ENCODE results near the gene ALCAM. TPM values are rescaled to one million over a fixed set of nuclear protein-coding genes. Genes with fewer than 3 reads are reported as not detected.

Gene ALCAM
- total and polyA plus RNA-seq, 4 donors = 35.4 to 154 (median 80.7) TPM

GRCh38 chr3:105511031-105511430 lies 144.3 kb downstream of the ALCAM start:
- Histone ChIP-seq H3K4me3 (ENCODE audit: low read length in 2 of 2) (no peak overlapping the region), H3K27me3 (ENCODE audit: control insufficient read depth in 1 of 2, insufficient read depth in 2 of 2, low read length in 1 of 2) (no peaks in the 10 kb centered on the region), H3K9me3 (ENCODE audit: control insufficient read depth, low read length) (no peaks in the 10 kb centered on the region), H3K36me3 (ENCODE audit: control insufficient read depth in 1 of 2, insufficient read depth in 2 of 2, low read length in 1 of 2) (no peaks in the 10 kb centered on the region), H3K4me1 (ENCODE audit: control insufficient read depth in 1 of 2, insufficient read depth in 2 of 2, low read length in 2 of 2) (peaks cover 1 to 2% of the 10 kb centered on the region in 2 donors), H3K27ac (ENCODE audit: low read depth in 1 of 2, low read length in 2 of 2) (no peak overlapping the region)
- intact Hi-C loops (cut with DNase I) = no loop called here
- DNase-seq = no peak
- no peak for ATAC-seq (ENCODE audit: low FRiP score)

GRCh38 chr3:105512061-105512460 lies 145.4 kb downstream of the ALCAM start:
- Histone ChIP-seq H3K4me3 (ENCODE audit: low read length in 2 of 2) (no peak overlapping the region), H3K36me3 (ENCODE audit: control insufficient read depth in 1 of 2, insufficient read depth in 2 of 2, low read length in 1 of 2) (no peaks in the 10 kb centered on the region), H3K27ac (ENCODE audit: low read depth in 1 of 2, low read length in 2 of 2) (no peak overlapping the region), H3K4me1 (ENCODE audit: control insufficient read depth in 1 of 2, insufficient read depth in 2 of 2, low read length in 2 of 2) (peaks cover 1 to 2% of the 10 kb centered on the region in 2 donors), H3K27me3 (ENCODE audit: control insufficient read depth in 1 of 2, insufficient read depth in 2 of 2, low read length in 1 of 2) (no peaks in the 10 kb centered on the region), H3K9me3 (ENCODE audit: control insufficient read depth, low read length) (no peaks in the 10 kb centered on the region)
- intact Hi-C loops (cut with DNase I) = no loop called here
- DNase-seq (no peak), ATAC-seq (ENCODE audit: low FRiP score) (no peak)
- WGBS, 2 donors = 76 to 88% methylated on average over 1 of the region's 1 CpG

DNA sequence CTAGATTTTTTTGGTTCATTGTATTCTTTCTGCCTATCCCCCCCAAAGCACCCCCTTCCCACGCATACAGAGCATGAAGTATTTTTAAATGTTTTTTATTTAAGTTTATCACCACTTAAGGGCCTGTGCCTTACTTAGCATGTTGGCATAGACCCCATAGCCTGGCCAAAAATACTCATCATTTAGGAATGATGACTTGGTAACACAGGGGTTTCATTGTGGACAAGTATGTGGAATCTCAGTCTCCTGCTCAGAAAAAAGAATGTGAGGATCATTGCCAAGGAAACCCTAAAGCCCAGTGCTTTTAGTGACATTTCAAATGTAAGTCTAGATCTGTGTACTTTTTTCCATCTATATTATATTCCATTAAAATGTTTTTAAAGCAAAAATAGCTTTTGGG lies 146.3 kb downstream of the ALCAM start:
- 35 to 44% methylated on average over 1 of the region's 1 CpG for WGBS, 2 donors

GRCh38 chr3:105513886-105514285 lies 147.2 kb downstream of the ALCAM start:
- Histone ChIP-seq H3K27me3 (ENCODE audit: control insufficient read depth in 1 of 2, insufficient read depth in 2 of 2, low read length in 1 of 2) (no peaks in the 10 kb centered on the region), H3K9me3 (ENCODE audit: control insufficient read depth, low read length) (no peaks in the 10 kb centered on the region), H3K27ac (ENCODE audit: low read depth in 1 of 2, low read length in 2 of 2) (no peak overlapping the region), H3K36me3 (ENCODE audit: control insufficient read depth in 1 of 2, insufficient read depth in 2 of 2, low read length in 1 of 2) (no peaks in the 10 kb centered on the region), H3K4me3 (ENCODE audit: low read length in 2 of 2) (no peak overlapping the region), H3K4me1 (ENCODE audit: control insufficient read depth in 1 of 2, insufficient read depth in 2 of 2, low read length in 2 of 2) (peaks cover 1 to 2% of the 10 kb centered on the region in 2 donors)
- DNase-seq = no peak
- ATAC-seq (ENCODE audit: low FRiP score) = no peak
- intact Hi-C loops (cut with DNase I) = no loop called here
- 93 to 98% methylated on average over 2 of the region's 2 CpGs for WGBS, 2 donors

More for the DNA sequence above, 146.3 kb downstream of the ALCAM start:
- H3K4me1 ChIP-seq (ENCODE audit: control insufficient read depth in 1 of 2, insufficient read depth in 2 of 2, low read length in 2 of 2) = peaks cover 1 to 2% of the 10 kb centered on the region in 2 donors
- no peaks in the 10 kb centered on the region for H3K27me3 ChIP-seq (ENCODE audit: control insufficient read depth in 1 of 2, insufficient read depth in 2 of 2, low read length in 1 of 2)
- intact Hi-C loops (cut with DNase I) = no loop called here
- no peak for ATAC-seq (ENCODE audit: low FRiP score)
- no peak for DNase-seq
- no peaks in the 10 kb centered on the region for H3K9me3 ChIP-seq (ENCODE audit: control insufficient read depth, low read length)
- no peaks in the 10 kb centered on the region for H3K36me3 ChIP-seq (ENCODE audit: control insufficient read depth in 1 of 2, insufficient read depth in 2 of 2, low read length in 1 of 2)
- no peak overlapping the region for H3K4me3 ChIP-seq (ENCODE audit: low read length in 2 of 2)
- H3K27ac ChIP-seq (ENCODE audit: low read depth in 1 of 2, low read length in 2 of 2) = no peak overlapping the region

DNA sequence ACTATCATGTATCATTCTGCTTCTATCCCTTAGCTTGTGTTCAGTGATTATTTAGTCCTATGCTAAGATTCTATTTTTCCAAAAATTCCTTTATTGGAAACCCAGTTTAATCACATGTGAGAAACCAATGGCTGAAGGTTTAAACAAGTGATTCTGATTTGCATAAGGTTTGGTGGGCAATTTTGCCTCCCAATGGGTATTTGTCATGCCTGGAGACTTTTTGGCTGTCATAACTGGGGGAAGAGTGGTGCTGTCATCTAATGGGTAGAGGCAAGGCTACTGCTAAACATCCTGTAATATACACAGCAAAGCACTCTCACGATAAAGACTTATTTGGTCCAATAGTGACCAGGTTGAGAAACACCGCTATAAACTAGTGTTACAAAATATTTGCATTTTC lies 148.7 kb downstream of the ALCAM start:
- DNase-seq = no peak
- Histone ChIP-seq H3K4me3 (ENCODE audit: low read length in 2 of 2) (no peak overlapping the region), H3K4me1 (ENCODE audit: control insufficient read depth in 1 of 2, insufficient read depth in 2 of 2, low read length in 2 of 2) (peaks cover 0 to 2% of the 10 kb centered on the region in 2 donors), H3K36me3 (ENCODE audit: control insufficient read depth in 1 of 2, insufficient read depth in 2 of 2, low read length in 1 of 2) (no peaks in the 10 kb centered on the region), H3K27me3 (ENCODE audit: control insufficient read depth in 1 of 2, insufficient read depth in 2 of 2, low read length in 1 of 2) (no peaks in the 10 kb centered on the region), H3K9me3 (ENCODE audit: control insufficient read depth, low read length) (no peaks in the 10 kb centered on the region), H3K27ac (ENCODE audit: low read depth in 1 of 2, low read length in 2 of 2) (no peak overlapping the region)
- no peak for ATAC-seq (ENCODE audit: low FRiP score)
- 95 to 100% methylated on average over 2 of the region's 2 CpGs for WGBS, 2 donors
- intact Hi-C loops (cut with DNase I) = loop anchor here (5.0 kb wide), 2 partner anchors 148 to 1243 kb away; partner anchors contain the start of gene ALCAM (in 2 of the 2)

DNA sequence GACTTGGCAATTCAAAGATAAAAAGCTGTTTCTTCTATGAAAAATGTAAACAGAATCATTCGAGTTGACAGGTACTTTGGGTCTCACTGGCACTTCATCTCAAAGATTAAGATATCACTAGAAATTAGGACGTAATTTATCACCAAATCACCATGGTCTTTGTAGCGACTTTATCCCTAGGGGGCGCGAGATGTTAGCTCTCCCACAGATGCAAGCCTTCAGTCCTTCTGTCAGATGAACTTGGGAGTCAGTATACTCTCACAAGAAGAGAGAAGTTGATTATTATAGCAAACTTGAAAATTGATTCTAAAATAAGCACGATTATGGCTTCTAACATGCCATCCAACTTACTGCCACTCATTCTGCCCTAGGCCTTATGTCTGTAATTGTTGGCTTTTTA lies 150.3 kb downstream of the ALCAM start:
- intact Hi-C loops (cut with DNase I) = loop anchor here (5.0 kb wide), 2 partner anchors 150 to 1245 kb away; partner anchors contain the start of gene ALCAM (in 2 of the 2)
- no peaks in the 10 kb centered on the region for H3K27me3 ChIP-seq (ENCODE audit: control insufficient read depth in 1 of 2, insufficient read depth in 2 of 2, low read length in 1 of 2)
- no peaks in the 10 kb centered on the region for H3K36me3 ChIP-seq (ENCODE audit: control insufficient read depth in 1 of 2, insufficient read depth in 2 of 2, low read length in 1 of 2)
- DNase-seq = no peak
- no peak for ATAC-seq (ENCODE audit: low FRiP score)
- no peak overlapping the region for H3K27ac ChIP-seq (ENCODE audit: low read depth in 1 of 2, low read length in 2 of 2)
- no peak overlapping the region for H3K4me3 ChIP-seq (ENCODE audit: low read length in 2 of 2)
- no peaks in the 10 kb centered on the region for H3K4me1 ChIP-seq (ENCODE audit: control insufficient read depth in 1 of 2, insufficient read depth in 2 of 2, low read length in 2 of 2)
- whole genome bisulfite sequencing, 2 donors = 57 to 58% methylated on average over 6 of the region's 6 CpGs
- H3K9me3 ChIP-seq (ENCODE audit: control insufficient read depth, low read length) = no peaks in the 10 kb centered on the region

DNA sequence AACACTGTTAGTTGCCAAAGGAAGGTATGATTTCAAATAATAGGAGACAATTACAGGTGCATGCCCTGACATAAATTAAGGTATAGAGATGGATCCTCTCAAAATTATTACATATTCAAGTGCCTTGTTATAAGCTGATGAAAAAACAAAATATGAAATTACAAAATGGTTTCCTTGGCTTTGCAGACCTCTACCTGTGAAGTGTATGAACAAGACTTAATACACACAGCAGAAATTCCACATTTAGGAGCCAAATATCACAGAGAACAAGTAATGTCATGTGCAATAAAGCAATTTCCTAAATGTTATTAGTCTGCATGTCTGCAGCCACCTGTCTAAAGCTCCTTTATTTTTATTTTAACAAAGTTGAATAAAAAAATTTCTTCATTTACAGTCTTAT lies 151.5 kb downstream of the ALCAM start:
- intact Hi-C loops (cut with DNase I) = loop anchor here (5.0 kb wide), 2 partner anchors 151 to 1246 kb away; partner anchors contain the start of gene ALCAM (in 2 of the 2)
- Histone ChIP-seq H3K27me3 (ENCODE audit: control insufficient read depth in 1 of 2, insufficient read depth in 2 of 2, low read length in 1 of 2) (no peaks in the 10 kb centered on the region), H3K27ac (ENCODE audit: low read depth in 1 of 2, low read length in 2 of 2) (no peak overlapping the region), H3K4me3 (ENCODE audit: low read length in 2 of 2) (no peak overlapping the region), H3K36me3 (ENCODE audit: control insufficient read depth in 1 of 2, insufficient read depth in 2 of 2, low read length in 1 of 2) (no peaks in the 10 kb centered on the region), H3K4me1 (ENCODE audit: control insufficient read depth in 1 of 2, insufficient read depth in 2 of 2, low read length in 2 of 2) (no peaks in the 10 kb centered on the region), H3K9me3 (ENCODE audit: control insufficient read depth, low read length) (no peaks in the 10 kb centered on the region)
- DNase-seq = no peak
- ATAC-seq (ENCODE audit: low FRiP score) = no peak

DNA sequence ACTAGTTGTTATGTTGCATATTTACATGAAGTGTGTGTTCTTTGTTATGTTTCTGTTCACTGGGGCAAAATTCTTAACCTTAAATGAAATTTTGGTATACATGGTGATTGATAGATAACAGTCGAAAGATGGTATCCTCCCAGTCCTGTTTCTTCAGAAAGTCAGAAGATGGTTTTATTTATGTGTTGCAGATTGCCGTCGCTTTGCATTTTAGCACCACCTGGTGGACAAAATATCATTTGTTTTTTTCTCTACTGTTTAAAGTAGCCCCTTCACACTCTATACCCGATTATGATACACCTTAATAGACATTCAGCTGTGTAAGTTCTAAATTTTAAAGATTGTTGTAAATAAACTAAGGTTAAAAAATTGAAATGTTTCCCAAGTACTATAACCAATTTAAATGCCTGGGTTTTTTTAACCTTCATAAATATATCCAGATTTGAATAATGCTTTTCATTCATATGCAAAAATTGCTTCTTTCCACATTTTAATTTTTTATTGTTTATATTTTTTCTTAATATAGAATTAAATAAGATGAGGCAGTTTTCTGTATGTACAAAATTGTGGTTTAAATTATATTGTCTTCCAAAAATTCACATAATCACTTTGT lies 152.2 kb downstream of the ALCAM start:
- no peak overlapping the region for H3K4me3 ChIP-seq (ENCODE audit: low read length in 2 of 2)
- H3K27ac ChIP-seq (ENCODE audit: low read depth in 1 of 2, low read length in 2 of 2) = no peak overlapping the region
- H3K4me1 ChIP-seq (ENCODE audit: control insufficient read depth in 1 of 2, insufficient read depth in 2 of 2, low read length in 2 of 2) = no peaks in the 10 kb centered on the region
- no peaks in the 10 kb centered on the region for H3K27me3 ChIP-seq (ENCODE audit: control insufficient read depth in 1 of 2, insufficient read depth in 2 of 2, low read length in 1 of 2)
- H3K9me3 ChIP-seq (ENCODE audit: control insufficient read depth, low read length) = no peaks in the 10 kb centered on the region
- DNase-seq (no peak), ATAC-seq (ENCODE audit: low FRiP score) (no peak)
- intact Hi-C loops (cut with DNase I) = loop anchor here (5.0 kb wide), 2 partner anchors 152 to 1247 kb away; partner anchors contain the start of gene ALCAM (in 2 of the 2)
- H3K36me3 ChIP-seq (ENCODE audit: control insufficient read depth in 1 of 2, insufficient read depth in 2 of 2, low read length in 1 of 2) = no peaks in the 10 kb centered on the region
- 0 to 3% methylated on average over 4 of the region's 4 CpGs for WGBS, 2 donors

DNA sequence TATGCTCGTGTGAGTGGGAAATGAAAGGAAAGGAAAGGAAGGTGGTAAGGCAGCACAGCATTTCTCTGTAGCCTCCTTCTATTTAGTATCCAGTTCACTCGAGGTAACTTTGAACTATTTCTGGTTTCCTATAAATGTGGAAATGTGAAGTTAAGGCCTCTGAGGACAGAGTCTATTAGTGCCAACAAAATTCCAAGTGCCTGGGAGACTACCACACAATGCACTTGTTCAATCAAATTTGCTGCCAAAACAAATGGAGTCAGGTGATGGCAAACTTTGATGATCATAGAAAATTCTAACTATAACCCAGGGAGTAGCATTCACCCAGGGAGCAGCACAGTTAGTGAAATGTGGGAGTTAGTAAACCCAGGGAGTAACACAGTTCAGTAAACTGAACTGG lies 155.1 kb downstream of the ALCAM start:
- intact Hi-C loops (cut with DNase I) = no loop called here
- DNase-seq (no peak), ATAC-seq (ENCODE audit: low FRiP score) (no peak)
- no peak overlapping the region for H3K27ac ChIP-seq (ENCODE audit: low read depth in 1 of 2, low read length in 2 of 2)
- H3K9me3 ChIP-seq (ENCODE audit: control insufficient read depth, low read length) = no peaks in the 10 kb centered on the region
- WGBS, 2 donors = 34 to 50% methylated on average over 2 of the region's 2 CpGs
- peaks cover 3% of the 10 kb centered on the region in 2 donors for H3K36me3 ChIP-seq (ENCODE audit: control insufficient read depth in 1 of 2, insufficient read depth in 2 of 2, low read length in 1 of 2)
- H3K27me3 ChIP-seq (ENCODE audit: control insufficient read depth in 1 of 2, insufficient read depth in 2 of 2, low read length in 1 of 2) = no peaks in the 10 kb centered on the region
- H3K4me3 ChIP-seq (ENCODE audit: low read length in 2 of 2) = no peak overlapping the region
- H3K4me1 ChIP-seq (ENCODE audit: control insufficient read depth in 1 of 2, insufficient read depth in 2 of 2, low read length in 2 of 2) = no peaks in the 10 kb centered on the region
